GM23248 (cell line): ENCODE results near the gene CREBBP. TPM values are rescaled to one million over a fixed set of nuclear protein-coding genes. Genes with fewer than 3 reads are reported as not detected.

ENCODE experiments used
- DNase-seq: peaks from one replicate; pipeline ENCODE4 v3.0.0-alpha.2; 2015
- H2AFZ ChIP-seq: fragments of 200-600 bp; sonication (generic); 2 replicates; pipeline ENCODE4 v1.6.1; 2016; ENCODE audit warnings: antibody characterized with exemption
- H3F3A ChIP-seq: fragments of 200-600 bp; sonication (generic); 2 replicates; pipeline ENCODE4 v1.6.1; 2016; ENCODE audit warnings: mild to moderate bottlenecking, antibody characterized with exemption, mixed run types; ENCODE audit not compliant: insufficient read depth
- H3K27ac ChIP-seq: fragments of 200-600 bp; sonication (generic); 2 replicates; pipeline ENCODE4 v1.5.1; 2016; ENCODE audit warnings: mild to moderate bottlenecking
- H3K27me3 ChIP-seq: fragments of 200-600 bp; sonication (generic); replicated peaks from 2 replicates; pipeline ENCODE4 v1.6.1; 2016; ENCODE audit warnings: mild to moderate bottlenecking; ENCODE audit not compliant: insufficient read depth
- H3K36me3 ChIP-seq: fragments of 200-600 bp; sonication (generic); 2 replicates; pipeline ENCODE4 v1.6.1; 2016; ENCODE audit warnings: low read depth, mild to moderate bottlenecking
- H3K4me1 ChIP-seq: fragments of 200-600 bp; sonication (generic); 2 replicates; pipeline ENCODE4 v1.6.1; 2016; ENCODE audit warnings: mild to moderate bottlenecking; ENCODE audit not compliant: insufficient read depth
- H3K4me2 ChIP-seq: fragments of 200-600 bp; sonication (generic); one replicate; pipeline ENCODE4 v1.6.1; 2016; ENCODE audit warnings: mild to moderate bottlenecking; ENCODE audit not compliant: unreplicated experiment
- H3K4me3 ChIP-seq: fragments of 200-600 bp; sonication (generic); 2 replicates; pipeline ENCODE4 v1.5.1; 2016; ENCODE audit warnings: mild to moderate bottlenecking
- H3K79me2 ChIP-seq: fragments of 200-600 bp; sonication (generic); 2 replicates; pipeline ENCODE4 v1.6.1; 2016; ENCODE audit warnings: mild to moderate bottlenecking; ENCODE audit not compliant: insufficient read depth
- H3K9ac ChIP-seq: fragments of 200-600 bp; sonication (generic); 2 replicates; pipeline ENCODE4 v1.6.1; 2016; ENCODE audit warnings: mild to moderate bottlenecking
- H3K9me2 ChIP-seq: fragments of 200-600 bp; sonication (generic); 2 replicates; pipeline ENCODE4 v1.6.1; 2016; ENCODE audit warnings: mixed run types, mild to moderate bottlenecking, moderate library complexity; ENCODE audit not compliant: insufficient read depth
- H3K9me3 ChIP-seq: fragments of 200-600 bp; sonication (generic); one replicate; pipeline ENCODE4 v1.6.1; 2017; ENCODE audit warnings: low read depth
- H4K20me1 ChIP-seq: fragments of 200-600 bp; sonication (generic); 2 replicates; pipeline ENCODE4 v1.6.0; 2016; ENCODE audit not compliant: insufficient read depth
- EZH2 ChIP-seq: fragments of 200-600 bp; sonication (generic); IDR thresholded peaks from 2 replicates; pipeline ENCODE4 v1.6.1; 2018; ENCODE audit warnings: antibody characterized with exemption, mild to moderate bottlenecking; ENCODE audit not compliant: insufficient read depth, poor library complexity, severe bottlenecking
- EZH2phosphoT487 ChIP-seq: fragments of 200-600 bp; sonication (generic); IDR thresholded peaks from 2 replicates; pipeline ENCODE4 v1.6.1; 2018; ENCODE audit warnings: antibody characterized with exemption, moderate library complexity, mild to moderate bottlenecking, low read depth; ENCODE audit not compliant: insufficient read depth
- WGBS, 2 experiments: methylation state at CpG; one replicate each; pipeline ENCODE4 v1.1.6; 2015 to 2017; ENCODE audit warnings: low lambda C conversion rate in 2 of 2, low coverage in 1 of 2; ENCODE audit errors: missing lambda C conversion rate in 2 of 2; 5-methylcytosine and 5-hydroxymethylcytosine counted together
- in situ Hi-C: fragments of 300-500 bp; cut with MboI; formaldehyde crosslinking; loops from 2 replicates; pipeline ENCODE4 v1.15.0; 2020
- polyA plus RNA-seq: library from polyadenylated mRNA; unstranded; fragments of >200 nt; fragmentation: Nextera tagmentation; extraction: Ambion mirVana; gene quantifications from 2 replicates; pipeline ENCODE4 v1.2.1, GENCODE V29; 2016
- total RNA-seq: library from RNA; depleted of rRNA; stranded (reverse); fragments of >200 nt; shearing (Covaris generic); gene quantifications from 2 replicates; pipeline ENCODE4 v1.2.3, GENCODE V29; 2014

The CREBBP gene
- total and polyA plus RNA-seq, 2 experiments from 2014 or later = 11.7 to 11.9 TPM

- Histone ChIP-seq H3K36me3 (peaks cover 40% of the 10 kb centered on the region), H3K27me3 (no peaks in the 10 kb centered on the region), H2AFZ (no peak overlapping the region), H3K27ac (no peak overlapping the region), H3K9me3 (no peaks in the 10 kb centered on the region), H3K4me2 (no peak overlapping the region), H3K79me2 (peaks cover 92% of the 10 kb centered on the region), H3K9me2 (no peaks in the 10 kb centered on the region), H3K4me1 (no peaks in the 10 kb centered on the region), H4K20me1 (no peaks in the 10 kb centered on the region), H3K9ac (no peak overlapping the region), H3K4me3 (no peak overlapping the region), H3F3A (no peaks in the 10 kb centered on the region)
- DNase-seq = no peak
- in situ Hi-C loops = no loop called here
- TF ChIP-seq EZH2phosphoT487 (no peak), EZH2 (no peak)
- 95 to 98% methylated on average over 3 of the region's 3 CpGs for WGBS, 2 experiments
Observed at GRCh38 chr16:3764409-3764808, 116.1 kb downstream of the CREBBP start.

GRCh38 chr16:3762107-3762750 is 118.3 kb downstream of the CREBBP start:
- in situ Hi-C loops = no loop called here
- no peak for TF ChIP-seq EZH2
- no peak for TF ChIP-seq EZH2phosphoT487

GRCh38 chr16:3761375-3762106 is 119.0 kb downstream of the CREBBP start:
- DNase-seq = no peak
- TF ChIP-seq EZH2 (no peak), EZH2phosphoT487 (no peak)
- peaks cover 38% of the 10 kb centered on the region for H3K36me3 ChIP-seq
- H3K4me1 ChIP-seq = no peaks in the 10 kb centered on the region
- H3K9me3 ChIP-seq = no peaks in the 10 kb centered on the region
- no peak overlapping the region for H3K4me3 ChIP-seq
- no peaks in the 10 kb centered on the region for H4K20me1 ChIP-seq
- H3K4me2 ChIP-seq = no peak overlapping the region
- H3F3A ChIP-seq = no peaks in the 10 kb centered on the region
- H2AFZ ChIP-seq = no peak overlapping the region
- no peak overlapping the region for H3K27ac ChIP-seq
- no peaks in the 10 kb centered on the region for H3K9me2 ChIP-seq
- H3K9ac ChIP-seq = no peak overlapping the region
- no peaks in the 10 kb centered on the region for H3K27me3 ChIP-seq
- in situ Hi-C loops = no loop called here
- WGBS, 2 experiments = 76 to 77% methylated on average over 14 of the region's 14 CpGs
- H3K79me2 ChIP-seq = peaks cover 93% of the 10 kb centered on the region

More at GRCh38 chr16:3762107-3762750, 118.3 kb downstream of the CREBBP start:
- no peaks in the 10 kb centered on the region for H4K20me1 ChIP-seq
- no peaks in the 10 kb centered on the region for H3F3A ChIP-seq
- H3K9ac ChIP-seq = no peak overlapping the region
- no peak overlapping the region for H3K27ac ChIP-seq
- no peaks in the 10 kb centered on the region for H3K4me1 ChIP-seq
- H3K9me2 ChIP-seq = no peaks in the 10 kb centered on the region
- no peak overlapping the region for H3K4me2 ChIP-seq
- 91% methylated on average over 24 to 25 of the region's 25 CpGs for WGBS, 2 experiments
- no peaks in the 10 kb centered on the region for H3K27me3 ChIP-seq
- no peak overlapping the region for H2AFZ ChIP-seq
- no peak for DNase-seq
- peaks cover 36% of the 10 kb centered on the region for H3K36me3 ChIP-seq
- no peak overlapping the region for H3K4me3 ChIP-seq
- no peaks in the 10 kb centered on the region for H3K9me3 ChIP-seq
- H3K79me2 ChIP-seq = peaks cover 95% of the 10 kb centered on the region

GRCh38 chr16:3760518-3760917 is 120.0 kb downstream of the CREBBP start:
- Histone ChIP-seq H3K79me2 (peaks cover 86% of the 10 kb centered on the region), H3K27ac (no peak overlapping the region), H3K36me3 (peaks cover 38% of the 10 kb centered on the region), H2AFZ (no peak overlapping the region), H3K4me2 (no peak overlapping the region), H4K20me1 (no peaks in the 10 kb centered on the region), H3K9me3 (no peaks in the 10 kb centered on the region), H3K4me1 (no peaks in the 10 kb centered on the region), H3K4me3 (no peak overlapping the region), H3K9ac (no peak overlapping the region), H3K27me3 (no peaks in the 10 kb centered on the region), H3F3A (peaks cover 5% of the 10 kb centered on the region; the same call in 1 of the 2 replicates), H3K9me2 (no peaks in the 10 kb centered on the region)
- no peak for DNase-seq
- in situ Hi-C loops = no loop called here
- 98 to 99% methylated on average over 6 of the region's 6 CpGs for WGBS, 2 experiments
- no peak for TF ChIP-seq EZH2
- no peak for TF ChIP-seq EZH2phosphoT487
